GM21447 (cell line): ENCODE measurements around the gene ACAA1.
"Not testable (repeated sequence)": the region's sequence is repeated elsewhere in the genome, so short reads cannot be mapped to it uniquely, and the experiment has no call there.

Experiments used
- ATAC-seq: cut with Tn5 transposase; IDR thresholded peaks from one replicate; pipeline ENCODE4 v1.9.1; 2021; ENCODE audit not compliant: unreplicated experiment

ACAA1 gene

GRCh38 chr3:38136393-38136776, 542 bp downstream of the ACAA1 start:
- ATAC-seq = peak; percentile 12

- not testable (repeated sequence) for ATAC-seq
These were observed 1.2 kb downstream of the ACAA1 start for GRCh38 chr3:38135621-38136277.

DNA sequence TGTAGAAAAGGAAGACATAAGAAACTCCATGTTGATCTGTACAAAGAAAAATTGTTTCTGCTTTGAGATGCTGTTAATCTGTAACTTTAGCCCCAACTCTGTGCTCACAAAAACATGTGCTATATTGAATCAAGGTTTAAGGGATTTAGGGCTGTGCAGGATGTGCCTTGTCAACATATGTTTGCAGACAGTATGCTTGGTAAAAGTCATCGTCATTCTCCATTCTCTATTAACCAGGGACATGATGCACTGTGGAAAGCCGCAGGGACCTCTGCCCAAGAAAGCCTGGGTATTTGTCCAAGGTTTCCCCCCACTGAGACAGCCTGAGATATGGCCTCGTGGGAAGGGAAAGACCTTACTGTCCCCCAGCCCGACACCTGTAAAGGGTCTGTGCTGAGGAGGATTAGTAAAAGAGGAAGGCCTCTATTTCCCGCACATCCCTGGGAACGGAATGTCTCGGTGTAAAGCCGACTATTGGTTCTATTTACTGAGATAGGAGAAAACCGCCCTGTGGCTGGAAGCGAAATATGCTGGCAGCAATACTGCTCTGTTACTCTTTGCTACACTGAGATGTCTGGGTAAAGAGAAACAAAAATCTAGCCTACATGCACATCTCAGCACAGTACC, 2.3 kb downstream of the ACAA1 start:
- ATAC-seq = not testable (repeated sequence)

DNA sequence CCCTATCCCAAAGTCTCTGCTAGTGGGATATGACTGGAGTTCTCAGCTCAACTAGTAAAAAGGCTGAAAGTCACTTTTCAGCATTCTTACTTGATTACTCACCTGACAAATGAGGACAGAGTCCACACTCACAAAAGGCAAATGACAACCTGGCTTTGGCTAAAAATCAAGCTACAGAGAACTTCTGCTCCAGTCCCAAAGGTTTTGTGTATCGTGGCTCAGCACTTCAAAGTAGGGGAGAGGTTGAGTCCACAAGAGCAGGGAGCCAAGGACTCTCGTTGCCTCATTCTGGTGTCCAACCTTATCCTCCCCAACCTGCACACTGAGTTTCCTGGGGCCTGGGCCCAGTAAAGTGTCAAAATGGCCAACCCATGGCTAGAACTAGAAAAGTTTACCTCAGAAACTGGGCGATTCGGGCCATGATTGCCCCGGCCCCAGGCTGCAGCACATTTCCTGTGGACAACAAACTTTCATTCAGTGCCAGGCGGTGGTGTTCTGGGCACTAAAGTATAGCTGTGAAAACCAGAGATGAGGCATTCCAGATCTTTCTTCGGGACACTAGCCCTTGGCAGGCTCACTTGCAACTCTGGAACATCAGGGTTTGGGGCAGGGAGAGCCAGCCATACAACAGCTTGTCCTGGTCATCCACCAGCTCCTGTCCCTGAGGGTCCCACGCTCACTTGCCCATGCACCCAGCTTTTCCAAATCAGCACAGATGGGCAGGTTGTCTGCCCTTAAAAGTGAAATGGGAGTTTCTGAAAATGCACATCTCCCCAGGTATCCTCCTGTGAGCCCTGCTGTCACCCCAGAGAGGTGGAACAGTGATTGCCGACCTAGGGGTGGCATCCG, 3.1 kb downstream of the ACAA1 start:
- no peak for ATAC-seq

DNA sequence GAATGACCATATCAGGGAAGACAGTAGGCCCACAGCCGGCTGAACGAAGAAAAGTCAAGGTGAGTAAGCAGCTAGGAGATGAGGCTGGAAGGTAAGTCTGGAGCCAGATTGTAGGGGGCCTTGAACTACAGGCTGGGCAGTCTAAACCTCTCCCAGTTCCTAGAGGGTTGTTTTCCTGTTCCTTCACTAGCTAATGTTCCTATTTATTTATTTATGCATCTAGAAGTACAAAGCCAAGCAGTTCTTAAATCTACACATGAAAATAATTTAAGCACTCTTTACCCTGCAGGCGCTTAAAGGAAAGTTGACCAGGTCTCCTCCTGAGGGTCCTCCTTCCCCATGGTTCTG, 3.7 kb downstream of the ACAA1 start:
- ATAC-seq = no peak

GRCh38 chr3:38131621-38132369, 5.1 kb downstream of the ACAA1 start:
- ATAC-seq = no peak

DNA sequence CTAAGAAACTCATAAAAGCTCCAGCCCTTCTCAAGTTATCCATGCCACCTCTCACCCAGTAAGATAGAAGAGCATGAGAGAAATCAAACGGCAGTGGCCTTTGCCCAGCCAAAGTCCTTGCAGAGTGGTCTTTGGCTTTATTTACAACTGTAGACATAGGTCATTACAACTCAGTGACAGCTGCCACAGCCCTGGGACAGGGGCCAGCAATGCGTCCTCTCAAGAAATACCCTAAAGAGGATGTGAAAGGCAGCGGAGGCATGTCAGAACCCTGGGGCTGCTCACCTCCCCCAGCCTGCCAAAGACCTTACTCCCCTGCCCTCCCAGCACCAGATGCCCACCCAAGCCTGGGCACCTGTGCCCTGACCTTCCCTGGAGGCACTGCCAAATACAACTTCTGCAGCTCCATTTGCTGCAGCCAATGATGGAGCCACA, 6.3 kb downstream of the ACAA1 start:
- ATAC-seq = no peak

- ATAC-seq = no peak
These were observed 7.9 kb downstream of the ACAA1 start for GRCh38 chr3:38129058-38129457.

DNA sequence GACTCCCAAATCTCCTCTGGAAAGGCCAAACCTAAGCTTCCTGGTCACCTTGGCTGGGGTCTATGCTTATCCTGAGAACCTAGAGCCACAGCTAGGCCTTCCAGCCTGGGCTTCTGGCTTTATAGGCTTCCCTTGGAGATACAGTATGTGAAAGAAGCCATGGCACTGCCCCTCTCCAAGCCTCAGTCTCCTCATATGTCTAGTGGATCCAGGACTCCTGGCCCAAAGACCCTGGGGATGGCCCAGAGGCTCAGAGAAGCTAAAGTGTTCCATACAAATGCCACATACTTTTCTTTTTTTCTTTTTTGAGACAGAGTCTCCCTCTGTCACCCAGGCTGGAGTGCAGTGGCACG, 8.6 kb downstream of the ACAA1 start:
- no peak for ATAC-seq

DNA sequence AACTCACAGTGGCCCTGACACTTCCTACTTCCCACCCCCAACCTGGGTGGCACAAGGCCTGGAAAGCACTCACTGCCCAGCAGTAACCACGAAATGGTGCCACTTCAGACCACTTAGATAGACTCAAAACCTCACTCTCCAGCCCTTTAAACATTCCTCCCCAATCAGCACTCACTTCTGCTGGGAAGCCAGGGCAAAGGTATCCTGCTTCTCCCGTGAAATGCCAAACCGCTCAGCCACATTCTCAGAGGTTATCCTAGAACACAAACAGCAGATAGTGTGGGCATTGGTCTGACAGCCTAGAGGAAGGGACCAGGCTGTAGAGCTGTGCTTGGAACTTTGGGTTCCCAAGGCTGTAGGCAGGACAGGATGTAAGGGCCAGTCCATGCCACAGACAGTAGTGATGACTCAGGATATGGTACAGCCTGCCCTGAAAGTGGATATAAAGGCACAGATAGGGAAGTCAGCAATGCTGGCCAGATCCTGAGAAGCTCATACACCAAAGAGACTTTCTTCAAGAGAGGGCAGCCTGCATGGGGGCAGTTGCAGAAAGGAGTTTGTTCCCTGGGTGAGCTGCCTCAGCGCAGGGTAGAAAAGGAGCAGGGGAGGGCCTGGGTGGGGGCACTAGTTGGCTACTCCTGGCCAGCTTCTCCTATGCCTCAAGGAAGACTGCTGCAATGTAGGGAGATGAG, 9.2 kb downstream of the ACAA1 start:
- ATAC-seq = no peak

DNA sequence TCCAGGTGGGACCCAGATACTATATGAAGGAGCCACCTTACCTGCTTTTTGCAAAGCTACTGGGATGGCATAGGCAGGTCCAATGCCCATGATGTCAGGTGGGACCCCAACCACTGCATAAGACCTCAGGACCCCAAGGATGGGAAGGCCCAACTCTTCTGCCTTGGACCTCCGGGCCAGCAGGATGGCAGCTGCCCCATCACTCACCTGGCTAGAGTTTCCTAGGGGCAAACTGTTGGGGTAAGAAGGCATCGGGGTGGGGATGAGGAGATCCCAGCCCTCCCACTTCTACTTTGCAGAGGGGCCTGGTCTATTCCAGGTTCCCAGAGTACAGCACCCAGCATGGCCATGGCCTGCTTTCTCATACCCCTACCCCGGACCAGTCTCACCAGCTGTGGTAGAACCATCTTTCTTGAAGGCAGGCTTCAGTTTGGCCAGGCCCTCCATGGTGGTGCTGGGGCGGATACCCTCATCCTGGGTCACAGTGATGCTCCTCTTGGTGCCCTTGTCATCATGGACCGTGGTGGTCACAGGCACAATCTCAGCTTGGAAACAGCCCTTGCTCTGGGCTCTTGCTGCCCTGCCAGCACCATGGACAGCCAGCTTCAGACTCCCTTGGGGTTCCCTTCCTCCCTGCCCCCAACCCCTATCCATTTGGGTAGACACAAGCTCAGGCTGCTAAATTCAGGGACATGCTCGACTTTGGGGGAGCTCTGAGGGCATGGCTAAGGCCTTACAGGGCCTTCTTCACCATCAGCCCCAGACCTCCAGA, 10.6 kb downstream of the ACAA1 start:
- ATAC-seq = no peak

GRCh38 chr3:38125305-38126120, 11.4 kb downstream of the ACAA1 start:
- ATAC-seq = no peak

- no peak for ATAC-seq
These were observed 12.4 kb downstream of the ACAA1 start for GRCh38 chr3:38124324-38125122.

DNA sequence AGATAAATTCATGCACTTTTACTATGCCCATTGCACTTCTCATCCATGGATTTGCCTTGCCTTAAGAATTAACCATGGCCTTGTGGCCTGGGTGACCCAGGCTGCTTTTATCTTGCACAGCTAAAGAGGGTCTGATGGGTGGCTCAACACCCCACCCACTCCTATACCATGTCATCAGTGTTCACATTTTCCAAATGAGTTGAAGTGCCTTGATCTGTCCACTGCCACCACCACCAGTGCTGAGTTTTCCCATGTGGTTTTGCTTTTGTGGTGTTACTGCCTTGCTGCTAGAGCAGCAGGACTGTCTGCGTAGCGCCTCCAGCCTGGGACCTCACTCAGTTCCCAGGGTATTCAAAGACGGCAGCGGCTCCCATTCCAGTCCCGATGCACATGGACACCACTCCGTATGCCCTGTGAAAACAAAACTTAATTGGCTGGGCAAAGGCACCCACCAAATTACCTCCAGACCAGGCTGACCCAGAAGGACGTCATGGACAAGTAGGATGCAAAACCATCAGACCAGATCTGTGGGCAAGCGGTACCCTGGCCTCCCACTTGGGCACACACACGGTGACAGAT, 14.1 kb downstream of the ACAA1 start:
- ATAC-seq = no peak

GRCh38 chr3:38121832-38122461, 15.0 kb downstream of the ACAA1 start:
- no peak for ATAC-seq

DNA sequence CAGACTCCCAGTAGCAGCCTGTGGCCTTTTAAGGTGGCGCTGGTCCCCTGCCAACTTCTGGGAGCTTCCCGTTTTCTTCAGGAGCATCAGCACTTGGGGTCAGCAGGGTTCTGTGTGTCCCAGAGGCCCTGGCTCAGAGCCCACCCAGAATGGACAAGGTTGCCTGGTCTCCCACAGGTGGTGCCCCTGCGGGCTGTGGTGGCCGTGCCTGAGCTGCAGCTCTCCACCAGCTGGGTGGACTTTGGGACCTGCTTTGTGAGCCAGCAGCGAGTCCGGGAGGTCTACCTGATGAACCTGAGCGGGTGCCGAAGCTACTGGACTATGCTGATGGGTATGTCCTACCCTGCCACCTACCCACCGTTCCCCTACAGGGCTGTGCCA, 15.5 kb downstream of the ACAA1 start:
- ATAC-seq = no peak

- ATAC-seq = no peak
These were observed 16.1 kb downstream of the ACAA1 start for GRCh38 chr3:38120693-38121450.
